Measurements from ENCODE around the gene HLA-DRB1.
A peak's percentile ranks its signal among the peaks of the same experiment; 100 is the strongest.
"Not testable (repeated sequence)": the region's sequence is repeated elsewhere in the genome, so short reads cannot be mapped to it uniquely, and the experiment has no call there.

Gene HLA-DRB1

DNA sequence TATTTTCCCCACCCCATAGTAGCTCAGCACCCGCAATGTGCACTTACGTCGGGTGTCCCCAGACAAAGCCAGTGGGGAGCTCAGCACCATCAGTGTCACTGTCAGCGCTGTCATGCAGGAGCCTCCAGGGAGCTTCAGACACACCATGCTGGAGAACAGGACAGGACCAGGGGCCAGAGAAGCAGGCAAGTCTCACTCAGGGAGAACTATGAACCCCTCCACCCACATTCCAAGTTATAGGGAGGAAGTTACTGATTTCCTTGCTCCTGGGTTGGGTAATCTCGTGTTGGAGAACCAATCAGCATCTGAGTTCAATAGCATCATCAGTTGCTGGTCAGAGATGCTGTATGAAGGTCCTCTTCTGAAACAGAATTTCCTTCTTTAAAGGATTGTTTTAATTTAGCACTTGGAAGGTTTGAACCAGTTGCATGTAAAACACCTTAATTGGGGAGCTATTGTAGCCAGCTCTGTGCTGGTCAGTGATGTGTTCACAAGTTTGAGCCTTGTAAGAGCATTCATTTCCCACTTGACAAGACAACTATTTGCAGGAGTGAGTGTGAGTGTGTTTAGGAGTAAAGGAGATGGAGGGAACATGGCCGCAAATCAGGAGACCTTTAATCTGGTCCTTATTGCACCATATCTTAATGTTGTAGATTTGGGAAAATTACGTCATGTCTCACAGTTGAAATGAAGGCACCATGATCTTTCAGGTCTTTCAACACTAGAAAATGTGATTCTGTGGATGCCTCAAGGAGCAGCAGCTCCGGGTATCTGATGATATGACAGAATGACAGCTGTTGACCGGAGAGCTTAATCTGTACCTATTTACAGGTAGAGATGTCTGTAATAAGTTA, at the start of gene HLA-DRB1:
Gene HLA-DRB1 (minus strand): TSS at position 253 of the 854 bp plus-strand sequence. CDS start 106 bp downstream, at position 147.
- no peak for DNase-seq

DNA sequence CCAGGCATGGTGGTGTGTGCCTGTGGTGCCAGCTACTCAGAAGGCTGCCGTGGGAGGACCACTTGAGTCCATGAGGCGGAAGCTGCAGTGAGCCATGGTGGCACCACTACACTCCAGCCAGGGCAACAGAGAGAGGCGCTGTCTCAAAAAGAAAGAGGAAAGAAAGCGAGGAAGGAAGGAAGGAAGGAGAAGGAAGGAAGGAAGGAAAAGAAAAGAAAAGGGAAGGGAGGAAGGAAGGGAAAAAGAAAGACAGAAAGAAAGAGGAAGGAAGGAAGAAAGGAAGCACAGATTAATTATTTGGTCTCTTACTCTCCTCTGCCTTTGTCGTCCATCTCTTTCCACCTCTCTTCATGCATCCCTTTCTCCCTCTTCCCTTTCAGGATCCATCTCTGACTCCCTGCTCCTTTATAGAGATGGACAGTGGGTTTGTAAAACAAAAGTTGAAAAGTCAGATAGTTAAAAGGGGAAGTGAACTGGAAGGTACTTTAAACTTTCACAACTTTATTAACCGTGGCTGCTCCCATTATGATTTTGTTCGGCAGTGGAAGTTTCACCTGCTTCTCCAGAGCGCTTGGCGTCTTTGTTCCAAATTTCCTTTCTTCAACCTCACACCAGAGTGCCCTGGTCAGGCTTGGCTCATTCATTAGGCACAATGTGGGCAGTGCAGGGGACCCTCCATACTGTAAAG, 49.0 kb upstream of the HLA-DRB1 start:
- no peak for DNase-seq

DNA sequence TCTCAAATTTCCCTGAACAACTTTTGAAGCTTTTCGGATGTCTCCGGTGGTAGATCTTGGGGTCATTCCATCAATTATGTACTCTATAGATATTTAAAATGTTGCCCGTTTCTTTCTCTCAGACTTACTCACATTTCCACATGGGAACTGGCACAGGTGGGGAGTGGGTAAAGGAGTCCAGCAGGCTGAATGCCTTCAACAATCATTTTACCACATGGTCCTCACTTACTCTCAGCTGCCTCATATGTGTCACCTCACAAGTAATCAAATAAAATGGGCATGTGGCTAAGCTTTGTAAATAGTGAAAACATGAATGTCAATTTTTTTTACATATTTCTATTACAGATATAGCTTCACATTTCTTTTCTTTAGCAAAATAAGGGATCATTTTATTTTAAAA, 48.2 kb upstream of the HLA-DRB1 start:
- DNase-seq, result no peak

DNA sequence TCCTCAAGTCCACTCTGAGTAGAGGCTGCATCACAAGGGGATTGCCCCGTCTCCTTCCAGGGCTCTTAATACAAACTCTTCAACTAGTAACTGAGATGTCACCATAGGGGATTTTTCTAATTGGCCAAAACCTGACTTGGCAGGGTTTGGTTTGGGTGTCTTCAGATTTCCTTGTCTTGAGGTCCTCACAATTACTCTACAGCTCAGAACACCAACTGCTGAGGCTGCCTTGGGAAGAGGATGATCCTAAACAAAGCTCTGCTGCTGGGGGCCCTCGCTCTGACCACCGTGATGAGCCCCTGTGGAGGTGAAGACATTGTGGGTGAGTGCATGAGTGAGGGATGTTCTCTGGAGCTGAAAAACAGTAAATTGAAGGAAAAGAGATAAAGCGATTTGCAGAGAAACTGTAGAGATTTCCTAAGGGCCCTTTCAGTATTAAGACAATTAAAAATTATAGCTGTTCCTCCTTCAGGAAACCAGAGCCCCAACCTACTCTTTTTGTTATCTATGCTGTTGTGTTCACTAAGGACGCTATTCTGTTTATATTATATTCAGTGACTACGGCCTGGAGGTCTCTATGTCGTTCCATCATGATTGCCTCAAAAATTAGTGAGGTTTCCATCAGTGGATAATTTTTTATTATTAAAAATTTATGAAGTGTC, 47.7 kb upstream of the HLA-DRB1 start, which contains the start of gene HLA-DQA1:
Gene HLA-DQA1 (plus strand): TSS at position 188 of the 662 bp plus-strand sequence. CDS start 53 bp downstream, at position 241.
- DNase-seq, result no peak

DNA sequence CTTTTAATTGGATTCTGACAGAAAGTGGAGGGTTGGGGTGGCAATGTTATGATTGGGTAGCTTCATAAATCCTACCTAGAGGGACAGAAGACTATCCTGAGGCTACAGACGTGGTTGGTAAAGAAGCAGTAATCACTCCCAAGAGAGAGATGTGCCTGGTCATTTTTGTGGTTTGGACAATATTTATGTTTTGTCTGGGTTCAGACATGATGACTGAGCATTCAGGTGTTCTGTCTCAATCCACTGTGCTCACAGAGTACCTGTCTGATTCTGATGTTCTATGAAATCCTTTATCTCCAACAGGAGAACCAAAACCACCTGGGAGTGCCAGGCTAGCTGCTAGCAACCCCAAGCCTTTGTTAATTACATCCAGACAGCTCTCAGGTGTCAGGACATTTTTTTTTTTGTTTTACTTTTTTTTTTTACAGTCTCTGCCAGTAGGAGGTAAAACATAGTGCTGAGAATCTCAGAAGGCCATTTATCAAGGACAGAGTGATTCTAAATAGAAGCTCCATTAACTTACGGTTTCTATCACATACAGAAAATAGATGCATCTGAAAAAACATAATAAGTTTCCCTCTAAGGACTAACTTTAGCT, 46.0 kb upstream of the HLA-DRB1 start:
- DNase-seq, result no peak

DNA sequence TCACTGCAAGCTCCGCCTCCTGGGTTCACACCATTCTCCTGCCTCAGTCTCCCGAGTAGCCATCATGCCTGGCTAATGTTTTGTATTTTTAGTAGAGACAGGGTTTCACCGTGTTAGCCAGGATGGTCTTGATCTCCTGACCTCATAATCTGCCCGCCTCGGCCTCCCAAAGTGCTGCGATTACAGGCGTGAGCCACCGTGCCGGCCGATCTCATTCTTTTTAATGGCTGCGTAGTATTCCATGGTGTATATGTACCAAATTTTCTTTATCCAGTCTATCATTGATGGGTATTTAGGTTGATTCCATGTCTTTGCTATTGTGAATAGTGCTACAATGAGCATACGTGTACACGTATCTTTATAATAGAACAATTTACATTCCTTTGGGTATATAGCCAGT, 40.1 kb upstream of the HLA-DRB1 start:
- not testable (repeated sequence) for DNase-seq

DNA sequence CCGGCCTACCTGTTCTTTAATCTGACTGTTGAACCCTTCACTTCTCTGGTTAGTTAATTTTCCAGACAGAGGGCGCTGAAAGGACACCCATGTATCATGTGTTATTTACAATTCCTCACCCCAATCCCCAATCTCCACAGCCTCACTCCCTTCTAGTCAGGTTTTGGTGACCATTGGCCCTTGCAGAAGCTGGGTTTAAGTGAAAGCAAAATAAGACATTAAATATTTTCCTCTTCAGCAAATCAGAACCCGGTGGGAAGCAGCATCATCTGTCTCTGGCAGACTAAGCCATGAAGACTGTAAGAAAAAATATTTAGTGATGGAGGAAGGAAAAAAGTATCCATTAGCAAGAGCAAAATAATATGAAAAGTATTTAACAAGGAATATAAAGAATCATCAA, 38.2 kb upstream of the HLA-DRB1 start:
- DNase-seq, result no peak

DNA sequence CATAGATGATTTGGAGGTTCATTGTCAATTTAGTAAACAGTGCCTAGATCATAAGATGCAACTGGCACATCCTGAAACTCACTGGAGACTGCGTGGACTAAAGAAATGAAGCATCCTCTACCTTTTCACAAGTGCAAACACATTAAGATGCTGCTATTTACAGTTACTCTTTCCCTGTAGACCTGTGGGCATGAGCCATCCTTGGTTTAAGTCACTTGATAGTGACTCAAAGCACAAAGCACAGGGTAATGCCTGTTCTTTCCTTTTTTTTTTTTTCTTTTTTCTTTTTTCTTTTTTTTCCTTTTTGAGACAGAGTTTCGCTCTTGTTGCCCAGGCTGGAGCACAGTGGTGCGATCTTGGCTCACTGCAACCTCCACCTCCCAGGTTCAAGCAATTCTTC, 37.6 kb upstream of the HLA-DRB1 start:
- DNase-seq, result no peak

DNA sequence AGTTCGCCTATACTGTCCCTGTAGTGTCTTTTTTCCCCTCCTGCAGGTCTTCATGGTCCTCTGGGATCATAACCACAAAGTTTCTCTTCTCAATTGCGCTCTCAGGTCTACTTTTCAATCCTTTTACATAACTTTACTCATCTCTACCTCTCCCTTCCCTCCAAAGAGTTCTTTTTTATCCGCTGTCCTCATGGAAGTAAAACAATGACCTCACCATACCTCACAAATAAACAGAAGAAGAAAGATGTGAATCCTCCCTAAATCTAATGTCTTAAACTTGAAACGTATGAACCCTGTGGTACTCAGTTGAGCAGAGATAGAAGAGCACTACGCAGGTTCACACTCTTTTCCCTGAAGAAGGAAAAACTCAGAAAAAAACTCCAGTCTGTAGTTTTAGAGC, 35.5 kb upstream of the HLA-DRB1 start:
- no peak for DNase-seq

DNA sequence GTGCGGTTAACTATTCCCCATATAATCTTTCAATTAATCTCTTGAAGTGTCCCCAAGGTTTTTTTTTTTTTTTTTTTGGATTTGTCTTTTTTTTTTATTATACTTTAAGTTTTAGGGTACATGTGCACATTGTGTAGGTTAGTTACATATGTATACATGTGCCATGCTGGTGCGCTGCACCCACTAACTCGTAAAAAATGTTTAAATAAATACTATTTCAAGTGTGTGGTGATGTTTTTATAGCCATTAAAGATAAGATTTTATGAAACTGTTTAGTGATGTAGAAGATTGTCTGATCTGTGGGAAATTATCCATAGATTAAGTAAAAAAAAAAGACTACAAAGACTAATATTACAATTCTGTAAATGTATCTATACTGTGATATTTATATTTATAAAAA, 34.9 kb upstream of the HLA-DRB1 start:
- no peak for DNase-seq

DNA sequence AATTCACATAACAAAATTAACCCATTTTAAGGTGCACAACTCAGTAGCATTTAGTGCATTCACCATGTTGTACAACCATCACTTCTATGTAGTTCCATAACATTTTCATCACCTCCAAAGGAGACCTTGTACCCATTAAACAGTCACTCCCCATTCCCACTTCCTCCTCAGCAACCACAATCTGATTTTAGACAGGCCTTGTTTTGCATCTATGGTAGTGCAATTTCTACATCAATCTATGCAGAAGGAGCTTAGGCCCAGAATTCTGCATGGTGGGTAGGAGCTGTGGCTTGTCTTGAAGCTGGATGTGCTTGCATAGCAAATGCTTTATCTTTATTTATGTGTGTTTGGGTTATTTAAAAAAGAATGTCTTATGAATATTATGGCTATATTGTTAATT, 34.0 kb upstream of the HLA-DRB1 start:
- no peak for DNase-seq

DNA sequence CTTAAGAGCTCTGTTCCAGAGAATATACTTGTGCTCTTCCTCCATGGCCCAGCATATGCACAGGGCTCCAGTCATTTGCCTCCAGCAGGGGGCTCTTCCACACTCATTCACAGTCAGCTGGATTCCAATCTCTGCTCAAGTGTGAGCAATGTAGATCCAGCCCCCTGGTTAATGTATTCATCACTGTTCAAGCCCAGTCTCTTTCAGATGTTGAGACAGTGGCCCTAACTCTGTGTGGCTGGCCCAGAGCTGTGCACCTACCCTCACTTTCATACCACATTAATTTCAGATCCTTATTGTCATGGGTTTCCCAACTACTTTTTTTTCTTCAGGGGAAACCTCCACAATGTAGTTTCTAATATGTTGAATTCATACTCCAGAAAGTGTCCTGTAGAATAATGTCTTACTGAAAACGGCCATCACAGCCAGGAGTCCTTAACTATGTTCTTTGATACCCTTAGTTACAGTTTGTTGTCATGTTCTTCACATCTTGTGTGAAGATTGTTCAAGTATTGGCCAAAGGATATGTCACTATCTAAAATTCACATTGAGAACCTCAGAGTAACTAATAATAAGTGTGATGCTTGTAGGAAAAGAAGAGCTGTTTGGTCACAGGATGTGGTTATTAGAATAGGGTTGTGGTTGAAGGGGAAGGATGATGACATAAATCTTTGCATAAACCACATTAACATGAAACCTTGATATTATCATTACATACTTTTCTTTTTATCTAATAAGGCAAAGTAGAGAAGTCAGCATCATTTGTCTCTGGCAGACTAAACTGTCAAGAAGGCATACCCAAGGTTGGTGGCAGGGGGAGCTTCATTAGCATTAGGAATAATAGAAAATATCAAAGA, 33.1 kb upstream of the HLA-DRB1 start:
- DNase-seq, result peak; percentile 31

DNA sequence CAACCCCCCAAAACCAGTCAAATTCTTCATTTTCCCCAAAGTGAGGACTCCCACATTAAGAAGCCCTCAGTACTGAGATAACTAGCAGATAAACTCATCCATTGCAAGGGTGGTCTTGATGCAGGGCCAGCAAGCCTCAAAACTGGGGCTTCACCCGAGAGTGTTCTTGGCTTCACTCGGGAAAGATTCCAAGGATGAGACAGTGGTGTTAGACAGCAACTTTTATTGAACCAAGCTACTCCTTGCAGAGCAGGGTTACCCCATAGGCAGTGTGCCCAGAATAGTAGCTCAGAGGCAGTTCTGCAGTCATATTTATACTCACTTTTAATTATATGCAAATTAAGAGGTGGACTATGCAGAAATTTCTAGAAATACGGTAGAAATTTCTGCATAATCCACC, 31.7 kb upstream of the HLA-DRB1 start:
- no peak for DNase-seq

DNA sequence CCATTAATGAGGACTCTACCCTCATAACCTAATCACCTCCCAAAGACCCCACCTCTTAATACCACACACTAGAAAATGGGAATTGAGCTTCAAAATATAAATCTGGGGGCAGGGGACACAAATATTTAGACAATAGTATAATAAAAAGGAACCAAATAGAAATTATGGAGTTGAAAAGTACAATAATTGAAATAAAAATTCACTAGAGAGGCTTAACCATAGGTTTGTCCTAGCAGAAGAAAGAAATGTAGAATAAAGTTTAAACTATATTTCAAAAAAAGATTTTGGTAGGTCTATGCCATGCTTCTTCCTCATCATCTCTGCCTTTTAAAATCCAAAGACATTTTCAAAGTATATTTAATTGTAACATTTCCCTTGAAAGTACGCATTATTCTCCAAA, 28.1 kb upstream of the HLA-DRB1 start:
- DNase-seq, result no peak

DNA sequence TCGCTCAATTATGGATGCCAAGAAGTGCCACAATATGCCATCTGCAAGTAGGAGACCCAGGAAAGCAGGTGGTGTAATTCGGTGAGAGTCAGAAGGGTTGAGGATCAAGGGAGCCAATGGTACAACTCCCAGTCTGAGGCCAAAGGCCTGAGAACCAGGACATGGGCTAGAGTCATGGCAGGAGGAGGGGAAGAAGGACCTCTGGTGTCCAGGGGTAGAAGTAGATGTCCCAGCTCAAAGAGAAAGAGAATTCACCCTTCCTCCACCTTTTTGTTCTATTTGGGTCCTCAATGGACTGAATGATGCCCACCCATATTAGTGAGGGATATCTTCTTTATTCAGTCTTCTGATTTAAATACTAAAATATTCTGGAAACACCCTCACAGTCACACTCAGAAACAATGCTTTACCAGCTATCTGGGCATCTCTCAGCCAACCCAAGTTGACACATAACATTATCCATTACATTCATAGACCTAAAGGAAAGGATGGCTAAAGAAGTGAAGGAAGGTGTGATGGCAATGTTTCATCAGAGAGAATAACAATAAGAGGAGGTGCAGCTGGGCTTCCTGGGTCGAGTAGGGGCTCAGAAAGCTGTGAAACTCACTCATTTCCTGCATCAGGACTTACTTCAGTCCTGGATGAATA, 26.4 kb upstream of the HLA-DRB1 start:
- no peak for DNase-seq

DNA sequence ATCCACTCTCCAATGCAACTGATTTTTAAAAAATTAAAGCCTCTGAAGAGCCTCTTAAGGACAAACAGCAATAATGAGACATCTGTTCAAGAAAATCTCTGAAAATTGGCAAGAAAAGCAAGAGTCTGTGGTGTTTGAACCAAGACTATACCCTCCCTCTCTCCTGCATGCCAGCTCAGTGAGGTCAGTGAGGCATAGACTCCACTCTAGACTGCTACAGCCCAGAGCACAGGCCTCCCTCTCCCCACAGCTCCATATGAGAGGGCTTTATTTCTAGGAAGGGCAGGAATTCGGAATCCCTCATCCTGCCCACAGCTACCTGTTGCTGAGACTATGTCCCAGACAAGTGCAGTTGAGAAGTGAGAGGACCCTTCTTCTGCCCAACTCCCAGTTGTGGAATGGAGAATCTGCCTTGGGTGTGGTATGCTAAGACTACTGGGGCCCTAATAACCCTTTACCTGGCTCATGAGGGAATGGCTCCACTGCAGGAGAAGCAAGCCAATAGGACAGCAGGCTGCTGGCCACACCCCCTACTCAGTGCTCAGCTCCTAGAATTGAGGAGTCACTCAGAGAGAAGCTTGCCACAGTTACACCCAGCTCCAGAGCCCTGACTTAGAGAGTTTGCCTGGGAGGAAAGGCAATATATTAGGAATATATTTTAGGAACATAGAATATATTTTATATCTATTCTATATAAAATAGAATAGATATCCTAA, 24.9 kb upstream of the HLA-DRB1 start:
- no peak for DNase-seq

DNA sequence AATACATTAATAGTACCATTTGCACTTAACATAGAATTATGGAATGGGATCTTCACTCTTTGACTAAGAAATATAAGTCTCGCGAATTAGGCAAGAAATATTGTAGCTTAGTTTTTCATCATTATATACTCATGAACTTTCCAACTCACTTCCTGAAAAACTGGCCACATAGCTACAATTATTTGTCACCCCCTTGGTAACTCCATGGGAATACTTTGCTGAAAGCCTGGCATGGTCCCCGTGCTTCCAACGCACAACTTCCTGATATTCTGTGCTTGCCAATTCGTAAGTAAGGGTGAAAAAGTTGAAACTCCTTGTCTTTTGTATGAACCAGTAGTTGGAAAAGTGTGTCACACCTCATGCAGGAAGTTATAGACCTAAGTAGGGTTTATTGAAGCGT, 23.8 kb upstream of the HLA-DRB1 start:
- no peak for DNase-seq

DNA sequence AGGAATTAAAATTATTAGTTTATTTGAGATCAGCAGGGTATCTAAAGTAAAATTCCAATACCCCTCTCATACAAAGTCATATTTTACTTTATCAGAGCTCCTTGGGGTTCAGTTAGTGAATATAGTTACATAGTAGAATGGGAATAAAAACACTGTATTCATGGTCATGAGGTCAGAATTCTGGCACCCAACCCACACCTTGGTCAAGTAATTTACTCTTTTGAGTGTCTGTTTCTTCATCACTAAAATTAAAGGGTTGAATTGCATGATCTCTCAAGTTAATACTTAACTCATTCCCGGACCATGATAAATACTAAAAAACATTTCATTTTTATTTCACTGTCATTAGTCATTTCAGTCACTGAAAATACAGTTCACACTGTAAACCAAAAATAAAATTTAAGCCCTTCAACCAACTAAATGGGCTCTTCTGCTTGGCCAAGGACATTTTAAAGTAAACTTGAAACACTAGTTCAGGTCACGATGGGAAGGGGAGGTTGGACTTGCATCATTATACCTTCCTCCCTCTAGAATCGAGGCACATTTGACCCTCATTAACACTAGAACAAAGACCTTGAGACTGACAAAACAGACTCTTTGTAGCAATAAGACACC, 21.1 kb upstream of the HLA-DRB1 start:
- DNase-seq, result no peak

DNA sequence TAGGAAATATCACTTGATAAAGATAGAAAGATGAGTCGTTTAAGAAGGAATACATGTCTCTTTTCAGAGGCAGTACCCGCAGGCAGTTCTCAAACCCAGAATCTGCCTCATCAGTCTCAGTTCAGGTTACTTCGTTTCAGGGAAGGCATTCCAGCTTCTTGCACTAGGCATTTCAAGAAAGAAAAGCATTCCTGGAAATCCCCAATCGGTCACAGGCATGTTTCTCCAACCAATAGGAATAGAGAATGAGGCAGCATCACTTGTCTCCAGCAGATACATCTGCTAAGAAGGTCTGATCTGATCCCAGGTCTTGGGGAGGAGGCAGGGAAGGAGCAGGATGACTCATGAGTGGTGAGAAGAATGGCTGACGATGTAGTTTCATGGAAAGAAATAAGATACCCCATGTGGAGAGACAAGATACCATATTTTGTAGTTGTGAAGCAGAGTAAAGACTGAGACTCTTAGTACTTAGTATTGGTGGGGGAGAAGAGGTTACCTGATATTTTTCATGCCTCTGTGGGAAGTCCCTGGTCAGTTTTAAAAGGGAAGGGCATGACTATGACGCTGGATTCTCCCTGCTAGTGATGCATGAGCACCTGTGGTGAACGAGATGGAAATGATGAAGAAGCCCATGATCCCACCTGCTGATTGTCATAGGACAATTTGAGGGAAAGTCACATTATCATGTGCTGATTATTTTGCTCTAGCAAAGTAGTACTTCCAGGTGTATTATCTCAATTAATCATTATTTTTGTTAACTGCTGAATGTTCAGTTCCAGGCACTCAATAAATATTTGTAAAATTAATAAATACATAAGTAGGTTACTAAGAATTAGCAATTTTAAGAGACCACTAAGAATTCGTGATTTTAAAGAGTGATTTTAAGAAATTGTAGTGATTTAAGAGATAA, 20.3 kb upstream of the HLA-DRB1 start:
- DNase-seq, result peak; percentile 4

DNA sequence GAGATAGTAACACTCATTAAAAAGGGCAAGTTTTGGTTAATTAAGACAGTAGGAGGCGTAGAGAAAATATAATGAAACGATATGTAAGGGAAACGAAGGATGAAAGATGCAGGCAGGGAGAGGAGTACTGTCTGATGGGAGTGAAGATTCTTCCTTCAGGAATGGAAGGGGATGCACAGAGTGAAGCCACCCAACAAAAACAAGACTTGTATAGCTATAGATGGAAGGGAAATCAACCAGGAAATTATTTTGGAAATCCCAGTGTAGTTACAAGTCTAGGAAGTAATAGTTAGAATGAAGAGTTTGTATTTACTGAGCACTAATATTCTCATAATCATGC, 19.7 kb upstream of the HLA-DRB1 start:
- no peak for DNase-seq
